Stimulated activated CD4-positive, alpha-beta T cell treated with anti-CD3 and anti-CD28 coated beads, Interleukin-1b, Interleukin-23, amount 100 ng/mL, for 4 hours (primary cell): ENCODE data around the gene CMTM1.

Experiments used
- DNase-seq, 2 donors: peaks; one replicate each; pipeline ENCODE4 v3.0.0-alpha.2; 2020; ENCODE audit warnings: low read depth in 2 of 2

Gene CMTM1

DNA sequence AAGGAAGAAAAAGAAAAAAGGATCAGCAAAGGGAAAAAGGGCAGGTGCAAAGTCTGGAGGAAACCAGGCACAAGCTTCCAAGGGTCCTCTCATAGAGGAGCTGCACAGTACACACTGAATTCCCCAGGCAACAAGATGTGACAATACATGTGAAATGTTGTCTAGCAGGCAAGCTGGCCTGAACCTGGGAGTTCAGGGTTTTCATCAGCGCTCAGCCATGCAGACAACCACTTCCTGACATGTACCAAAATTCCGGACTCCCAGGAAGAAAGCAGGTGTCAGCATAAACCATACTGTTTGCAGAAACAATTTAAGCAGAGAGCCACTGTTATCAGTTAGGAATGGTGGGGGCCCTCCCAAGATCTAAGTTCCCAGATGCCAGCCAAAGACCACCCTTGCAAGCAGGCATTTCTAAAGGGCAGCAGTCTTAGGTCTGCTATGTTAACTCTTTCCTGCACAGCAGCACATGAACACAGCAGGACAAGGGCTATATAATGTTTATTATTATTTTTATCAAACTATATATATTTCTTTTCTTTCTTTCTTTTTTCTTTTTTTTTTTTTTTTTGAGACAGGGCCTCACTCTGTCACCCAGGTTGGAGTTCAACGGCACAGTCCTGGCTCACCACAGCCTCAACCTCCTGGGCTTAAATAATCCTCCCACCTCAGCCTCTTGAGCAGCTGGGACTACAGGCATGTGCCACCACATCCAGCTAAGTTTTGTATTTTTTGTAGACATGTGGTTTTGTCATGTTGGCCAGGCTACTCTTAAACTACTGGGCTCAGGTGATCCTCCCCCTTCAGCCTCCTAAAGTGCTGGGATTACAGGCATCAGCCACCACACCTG is 26.4 kb upstream of the CMTM1 start:
- DNase-seq = no peak

DNA sequence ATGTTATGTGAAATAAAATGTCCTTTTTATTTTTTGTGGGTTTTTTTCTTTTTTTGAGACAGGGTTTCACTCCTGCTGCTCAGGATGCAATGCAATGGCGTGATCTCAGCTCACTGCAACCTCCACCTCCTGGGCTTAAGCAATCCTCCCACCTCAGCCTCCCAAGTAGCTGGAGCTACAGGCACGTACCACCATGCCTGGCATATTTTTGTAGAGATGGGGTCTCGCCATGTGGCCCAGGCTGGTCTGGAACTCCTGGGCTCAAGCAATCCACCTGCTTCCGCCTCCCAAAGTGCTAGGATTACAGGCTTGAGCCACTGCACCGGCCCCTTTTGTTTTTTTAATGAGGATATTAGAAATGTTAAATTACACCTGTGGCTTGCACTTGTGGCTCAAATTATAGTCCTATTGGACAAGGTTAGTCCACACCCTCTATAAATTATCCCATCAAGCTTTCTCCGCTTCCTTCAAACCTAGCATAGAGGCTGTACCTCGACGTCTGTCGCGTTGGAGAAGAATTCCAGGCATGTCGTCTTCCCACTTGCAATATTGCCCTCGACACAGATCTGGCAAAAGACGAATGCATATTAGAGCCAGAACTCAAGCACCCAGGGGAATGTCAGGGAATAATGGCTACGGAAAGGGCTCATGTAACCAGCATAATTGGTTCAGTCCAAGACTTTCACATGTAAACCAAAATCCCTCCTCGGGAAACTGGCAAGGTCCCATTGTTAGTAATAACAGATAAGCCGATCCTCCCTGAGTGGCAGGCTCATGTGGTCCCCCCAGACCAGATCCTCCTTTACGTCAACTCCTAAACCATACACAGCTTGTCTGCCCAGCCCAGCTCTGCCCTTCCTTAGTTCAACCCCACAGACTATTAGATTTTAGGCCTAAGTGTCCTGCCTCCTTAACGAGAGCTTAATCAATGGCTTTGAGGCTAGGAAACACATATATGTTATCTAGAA is 24.6 kb upstream of the CMTM1 start:
- no peak for DNase-seq

DNA sequence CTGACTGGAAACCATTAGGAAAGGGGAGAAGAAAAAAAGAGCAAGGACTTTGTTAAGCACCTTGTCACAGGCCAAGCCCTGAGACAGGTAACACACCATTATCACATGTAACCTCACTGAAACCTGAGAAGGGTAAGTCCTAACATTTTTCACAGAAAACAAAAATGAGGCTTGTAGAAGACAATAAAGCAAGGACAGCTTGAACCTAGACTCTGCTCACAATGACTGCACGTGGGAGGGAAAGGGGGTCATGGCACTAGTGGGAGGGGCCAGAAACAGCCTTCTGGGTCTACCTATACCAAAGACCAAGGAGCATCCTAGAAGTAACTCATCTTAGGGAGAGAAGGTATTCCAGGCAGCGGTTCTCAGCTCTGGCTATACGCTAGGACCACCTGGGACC is 23.8 kb upstream of the CMTM1 start:
- DNase-seq = no peak

DNA sequence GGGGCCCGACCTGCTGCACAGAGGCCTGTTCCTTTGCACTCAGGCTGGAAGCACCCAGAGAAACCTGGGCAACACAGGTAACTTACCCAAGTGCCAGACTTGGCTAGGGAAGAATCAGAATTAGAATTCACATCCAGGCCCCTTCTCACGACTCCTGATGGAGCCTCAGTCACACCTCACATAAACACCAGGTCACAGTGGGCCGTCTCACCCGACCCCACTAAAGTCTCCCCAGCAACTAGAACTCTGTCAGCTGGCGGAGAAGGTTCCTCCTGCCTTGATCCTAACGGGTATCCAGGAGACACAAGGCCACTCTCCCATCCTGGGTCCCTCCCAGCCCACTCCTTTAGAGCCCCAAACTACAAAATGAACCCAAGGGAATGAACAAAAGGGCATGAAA is 22.7 kb upstream of the CMTM1 start:
- DNase-seq = no peak

DNA sequence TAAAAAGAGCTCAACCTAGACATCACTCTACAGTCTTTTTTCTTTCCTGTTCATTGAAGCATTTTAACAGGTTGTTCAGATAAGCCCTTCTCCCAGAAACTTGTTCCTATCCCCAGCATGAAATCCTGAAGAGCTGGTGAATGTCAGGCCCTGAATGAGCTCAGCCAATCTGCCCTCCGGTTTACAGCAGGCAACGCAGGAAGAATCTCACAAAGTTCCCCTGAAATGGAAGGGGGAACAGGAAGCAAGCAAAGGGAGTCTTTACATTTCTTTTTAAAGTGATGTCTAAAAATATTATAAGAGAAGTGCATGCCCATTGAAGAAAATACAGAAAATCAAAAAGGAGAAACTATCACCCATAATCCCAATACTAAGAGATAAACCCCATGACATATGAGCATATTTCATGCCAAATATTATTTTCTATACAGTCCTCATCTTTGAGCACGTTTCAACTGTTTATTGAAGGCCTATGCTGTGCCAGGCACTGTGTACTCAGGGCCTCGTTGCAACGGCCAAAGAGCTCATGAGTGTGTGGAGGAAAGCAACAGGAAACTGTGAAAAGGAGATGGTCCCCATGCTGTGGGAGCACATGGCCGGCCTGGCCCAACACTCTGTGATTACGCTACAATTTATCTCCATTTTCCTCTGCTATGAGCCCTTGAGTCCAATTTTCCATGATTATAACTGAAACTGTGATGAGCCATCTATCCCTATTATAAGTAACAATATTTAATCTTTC is 22.1 kb upstream of the CMTM1 start:
- DNase-seq = no peak

DNA sequence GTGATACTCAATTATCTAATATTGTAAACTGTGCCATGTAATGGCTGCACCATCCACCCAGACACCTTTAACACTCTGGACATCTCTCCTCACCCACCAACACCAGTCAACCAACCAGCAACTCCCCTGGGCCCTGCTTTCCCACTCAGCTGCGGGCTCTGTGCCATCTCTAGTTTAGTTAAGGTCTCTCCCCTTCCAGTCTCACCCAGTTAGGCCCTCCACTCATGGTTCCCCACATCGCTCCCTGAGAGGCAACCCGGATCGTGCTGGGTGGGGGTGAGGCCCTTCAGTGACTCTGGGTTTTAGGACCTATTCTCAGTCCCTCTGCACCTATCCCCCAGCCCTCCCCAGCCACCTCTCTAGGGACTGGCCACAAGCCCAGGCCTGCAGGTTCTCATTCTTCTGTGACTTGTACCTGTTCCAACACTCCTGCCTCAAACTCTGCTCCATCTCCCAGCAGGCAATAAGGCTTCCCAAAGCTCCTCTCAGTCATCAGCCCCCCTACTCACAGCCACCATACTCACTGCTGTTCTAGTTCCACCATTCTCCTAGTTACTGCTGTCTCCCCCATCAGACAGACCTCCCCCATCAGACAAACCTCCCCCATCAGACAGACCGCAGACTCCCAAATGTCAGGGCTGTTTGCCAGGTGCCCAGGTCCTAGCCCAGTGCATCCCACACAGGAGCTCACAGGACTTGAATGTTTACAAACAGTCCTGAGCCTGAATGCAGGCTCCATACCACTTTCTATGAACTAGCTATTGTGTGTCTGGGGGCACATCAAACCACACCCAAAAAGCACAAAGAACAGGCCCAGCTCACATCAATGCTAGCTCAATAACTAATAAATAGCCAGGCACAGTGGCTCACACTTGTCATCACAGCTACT is 18.9 kb upstream of the CMTM1 start:
- DNase-seq = no peak

DNA sequence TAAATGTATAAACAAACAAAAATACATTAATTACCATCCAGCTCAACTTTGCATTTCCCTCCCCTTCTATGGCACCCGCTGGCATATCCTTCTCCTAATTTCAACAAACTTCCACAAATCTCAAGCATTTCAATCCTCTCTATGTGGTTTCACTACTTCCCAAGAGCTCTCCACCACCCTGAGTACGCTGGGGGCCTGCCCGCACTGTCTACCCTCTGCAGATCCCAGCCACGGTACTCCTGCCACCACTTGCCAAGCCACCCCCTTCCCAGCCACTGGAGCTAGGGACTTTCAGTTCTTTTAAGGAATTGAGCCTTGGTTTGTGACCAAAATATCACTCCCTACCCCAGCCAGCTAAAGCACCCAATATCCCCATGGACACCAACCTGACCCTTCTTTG is 18.2 kb upstream of the CMTM1 start:
- DNase-seq = no peak

DNA sequence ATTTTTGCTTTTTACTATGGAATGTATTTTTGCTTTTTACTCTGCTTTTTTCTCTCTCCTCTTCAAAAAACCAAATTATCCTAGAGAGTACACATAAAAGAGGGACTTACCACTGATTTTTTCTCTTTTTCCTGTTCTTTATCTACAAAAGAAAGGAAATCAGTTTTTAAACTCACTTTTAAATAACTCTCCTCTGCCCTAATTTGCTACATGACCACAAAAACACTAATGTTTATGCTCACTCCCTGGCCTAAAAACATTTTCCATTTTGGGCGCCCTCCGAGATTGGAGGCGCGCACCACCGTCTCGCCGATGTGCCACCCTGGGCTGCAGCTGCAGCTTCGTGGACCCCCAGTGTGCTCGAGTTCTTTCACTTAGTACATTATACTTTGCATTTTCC is 17.4 kb upstream of the CMTM1 start:
- no peak for DNase-seq

DNA sequence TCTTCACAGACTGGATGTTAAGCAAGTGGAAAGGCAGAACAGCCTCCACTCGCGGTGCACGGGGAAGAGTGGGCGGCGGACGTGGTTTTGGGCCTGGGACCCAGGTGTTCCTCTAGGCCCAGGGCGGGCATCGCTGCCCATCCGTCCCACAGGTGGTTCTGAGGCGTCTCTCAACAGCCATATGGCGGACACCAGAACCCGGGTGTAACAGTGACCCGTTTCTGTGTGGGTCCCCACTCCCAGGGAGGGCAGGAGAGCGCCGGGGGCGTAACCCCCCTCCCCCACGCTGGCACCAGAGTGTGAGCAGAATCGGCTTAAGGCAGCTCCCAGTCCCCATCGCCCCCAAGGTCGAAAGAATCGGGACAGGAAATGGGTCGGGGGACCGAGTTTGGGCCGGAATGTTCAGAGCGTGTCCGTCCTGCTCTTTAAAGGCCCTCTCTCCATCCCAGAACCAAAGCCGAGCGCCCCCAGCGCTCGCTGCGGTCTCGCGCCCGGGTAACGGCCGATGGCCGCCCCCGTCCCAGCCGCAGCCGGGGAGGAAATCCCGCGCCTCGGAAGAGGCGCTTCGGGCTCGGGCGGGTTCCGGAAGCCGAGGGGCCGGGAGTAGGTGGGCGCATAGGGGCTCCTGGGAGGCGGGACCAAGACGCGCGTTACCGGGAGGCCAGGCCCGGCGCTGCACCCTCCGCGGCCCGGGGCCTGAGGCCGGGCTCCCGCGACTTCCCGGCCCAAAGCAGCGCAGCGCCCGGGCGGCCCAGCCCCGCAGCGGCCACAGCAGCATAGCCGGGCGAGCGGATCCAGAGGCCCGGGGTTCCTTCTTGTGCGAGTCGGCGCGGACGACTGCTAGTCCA is 16.7 kb upstream of the CMTM1 start, which contains the start of gene TK2:
TK2 (minus strand) TSS at position 839 of the 848 bp plus-strand sequence; CDS start at position 778, 61 bp downstream.
- DNase-seq = peak; percentile 43 to 65

DNA sequence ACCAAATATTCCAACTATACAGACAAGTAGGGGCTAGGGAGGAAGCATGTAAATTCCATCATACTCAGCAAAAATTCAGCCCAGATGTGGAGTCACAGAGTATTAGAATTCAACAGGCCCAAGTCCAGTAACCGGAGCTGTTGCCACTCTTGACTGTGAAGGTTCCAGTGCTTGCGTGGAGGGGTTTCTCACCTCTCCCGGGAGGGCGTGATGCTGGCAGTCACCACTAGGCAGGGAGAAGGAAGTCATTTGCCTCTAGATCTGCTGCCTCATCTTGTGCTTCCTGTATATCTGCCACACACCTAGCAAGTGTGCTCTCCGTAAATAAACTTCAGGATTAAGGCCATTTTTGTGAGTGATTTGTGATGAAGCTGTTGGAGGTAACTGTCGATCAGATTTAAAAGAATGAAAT is 14.9 kb upstream of the CMTM1 start:
- DNase-seq = peak; percentile 23 to 32

DNA sequence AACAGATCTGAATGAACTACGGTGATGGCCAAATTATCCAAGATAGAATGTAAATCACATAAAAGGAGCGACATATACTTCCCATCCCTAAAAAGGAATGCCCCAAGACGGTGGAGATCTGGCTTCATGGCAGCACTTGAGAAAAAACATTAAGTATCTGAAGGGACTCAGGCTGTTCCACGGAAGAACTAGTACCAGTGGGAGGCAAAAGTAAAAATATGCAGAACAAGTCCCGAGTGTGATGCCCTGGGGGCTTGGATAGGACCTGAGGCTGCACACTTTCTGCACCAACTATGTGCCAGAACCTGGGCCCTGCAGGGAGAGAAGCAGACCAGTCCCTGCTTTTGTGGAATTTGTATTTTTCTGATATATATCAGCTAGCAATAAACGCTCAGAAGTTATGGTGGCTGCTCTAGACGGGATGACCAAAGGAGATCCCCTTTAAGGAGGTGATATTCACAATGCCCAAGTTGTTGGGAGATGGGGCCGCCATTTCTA is 14.4 kb upstream of the CMTM1 start:
- DNase-seq = no peak

DNA sequence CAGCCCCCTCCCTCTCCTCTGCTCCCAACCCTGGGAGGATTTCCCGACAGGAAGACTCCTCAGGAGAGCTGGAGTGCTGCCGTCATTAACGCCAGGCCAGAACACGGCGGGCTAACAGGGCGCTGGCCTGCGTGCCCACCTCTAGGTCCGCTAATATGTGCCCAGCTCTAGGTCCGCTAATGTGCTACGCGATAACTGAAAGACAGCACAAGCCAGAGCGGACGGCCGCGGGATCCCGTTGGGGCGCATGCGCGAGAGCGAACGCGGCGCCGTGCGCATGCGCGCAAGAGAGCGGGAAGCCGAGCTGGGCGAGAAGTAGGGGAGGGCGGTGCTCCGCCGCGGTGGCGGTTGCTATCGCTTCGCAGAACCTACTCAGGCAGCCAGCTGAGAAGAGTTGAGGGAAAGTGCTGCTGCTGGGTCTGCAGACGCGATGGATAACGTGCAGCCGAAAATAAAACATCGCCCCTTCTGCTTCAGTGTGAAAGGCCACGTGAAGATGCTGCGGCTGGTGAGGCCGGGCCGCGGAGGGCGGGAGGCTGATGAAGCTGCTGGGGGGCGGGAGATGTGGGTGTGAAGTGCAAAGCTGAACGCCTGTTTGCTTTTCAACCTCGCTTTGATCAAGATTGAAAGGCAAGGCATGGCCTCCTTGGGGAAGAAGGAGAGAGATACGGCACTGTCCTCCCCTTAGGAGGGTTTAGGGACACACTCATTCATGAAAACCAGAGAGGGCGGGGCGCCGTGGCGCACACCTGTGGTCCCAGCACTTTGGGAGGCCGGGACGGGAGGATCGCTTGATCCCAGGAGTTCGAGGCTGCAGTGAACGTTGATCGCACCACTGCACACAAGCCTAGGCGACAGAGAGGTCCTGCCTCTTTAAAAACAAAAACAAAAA is 13.7 kb upstream of the CMTM1 start, which contains the start of gene CKLF:
CKLF (plus strand) TSS at position 291 of the 892 bp plus-strand sequence; CDS start at position 431, 140 bp downstream.
- DNase-seq = peak; percentile 85

DNA sequence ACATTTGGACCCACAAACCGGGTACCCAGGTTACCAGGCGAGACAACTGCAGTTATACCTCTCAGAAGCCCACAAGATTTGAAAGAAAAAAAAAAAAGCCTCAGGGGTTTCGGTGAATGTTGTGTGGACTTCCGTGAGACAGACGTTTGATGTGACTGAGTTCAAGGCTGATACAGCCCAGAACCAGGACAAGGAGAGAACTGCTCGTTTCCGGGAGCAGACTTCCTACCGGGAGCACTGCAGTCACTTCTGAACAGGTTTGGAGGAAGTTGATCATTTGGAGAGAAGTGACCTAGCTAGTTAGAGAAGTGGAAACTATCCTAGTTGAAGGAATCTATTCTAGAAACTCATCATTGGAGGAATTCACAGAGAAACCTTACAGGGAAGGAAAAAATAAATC is 13.0 kb upstream of the CMTM1 start:
- DNase-seq = no peak

DNA sequence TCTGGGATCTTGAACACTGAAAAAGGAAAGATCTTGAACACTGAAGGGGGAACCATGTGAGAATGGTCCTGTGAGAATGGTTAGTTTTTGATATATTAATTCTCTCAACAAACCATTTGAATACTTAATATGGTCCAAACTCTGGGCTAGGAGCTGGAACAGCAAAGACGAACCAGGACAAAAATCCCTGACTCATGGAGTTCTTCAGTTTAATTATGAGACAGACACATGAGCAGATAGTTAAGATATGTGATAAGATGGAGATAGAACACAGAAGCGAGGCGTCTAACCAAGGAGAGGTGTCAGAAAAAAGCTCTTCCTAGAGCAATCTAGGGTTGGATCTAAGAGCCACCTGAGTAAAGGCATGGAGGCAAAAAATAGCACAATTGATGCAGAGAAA is 12.2 kb upstream of the CMTM1 start:
- no peak for DNase-seq

DNA sequence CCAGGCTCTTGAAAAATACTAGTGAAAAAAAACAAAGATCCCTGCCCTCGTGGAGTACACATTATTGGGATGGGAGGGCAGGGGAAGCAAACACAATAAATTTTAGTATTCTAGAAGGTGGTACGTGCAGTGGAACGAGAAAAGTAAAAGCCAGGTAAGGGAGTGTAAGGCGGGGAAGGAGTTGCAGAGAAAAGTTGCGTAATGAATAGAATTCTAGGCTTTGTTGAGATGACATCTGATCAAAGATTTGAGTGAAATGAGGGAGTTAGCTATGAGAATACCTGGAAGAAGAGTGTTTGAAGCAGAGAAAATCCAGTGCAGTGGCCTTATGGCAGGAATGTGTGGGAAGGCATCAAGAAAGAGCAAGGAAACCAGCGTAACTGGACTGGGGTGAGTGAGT is 11.7 kb upstream of the CMTM1 start:
- DNase-seq = no peak

DNA sequence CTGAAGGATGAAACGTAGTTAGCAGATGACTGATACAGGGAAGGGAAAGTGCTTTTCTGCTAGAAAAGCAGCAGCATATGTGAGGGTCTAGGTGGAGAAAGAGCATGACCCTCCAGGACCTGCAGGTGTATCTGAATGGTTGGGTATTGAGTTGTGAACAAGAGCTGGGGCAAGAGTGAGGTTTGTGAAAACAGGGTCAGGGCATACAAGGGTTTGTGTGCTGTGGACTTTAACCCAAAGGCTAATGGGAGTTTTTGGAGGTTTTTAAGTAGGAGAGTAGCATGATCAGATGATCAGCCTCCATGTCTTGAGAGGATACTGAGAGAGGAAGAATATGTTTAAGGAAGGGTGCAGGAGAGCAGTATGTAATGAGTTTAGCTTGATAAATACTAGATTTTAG is 6.1 kb upstream of the CMTM1 start:
- DNase-seq = no peak

DNA sequence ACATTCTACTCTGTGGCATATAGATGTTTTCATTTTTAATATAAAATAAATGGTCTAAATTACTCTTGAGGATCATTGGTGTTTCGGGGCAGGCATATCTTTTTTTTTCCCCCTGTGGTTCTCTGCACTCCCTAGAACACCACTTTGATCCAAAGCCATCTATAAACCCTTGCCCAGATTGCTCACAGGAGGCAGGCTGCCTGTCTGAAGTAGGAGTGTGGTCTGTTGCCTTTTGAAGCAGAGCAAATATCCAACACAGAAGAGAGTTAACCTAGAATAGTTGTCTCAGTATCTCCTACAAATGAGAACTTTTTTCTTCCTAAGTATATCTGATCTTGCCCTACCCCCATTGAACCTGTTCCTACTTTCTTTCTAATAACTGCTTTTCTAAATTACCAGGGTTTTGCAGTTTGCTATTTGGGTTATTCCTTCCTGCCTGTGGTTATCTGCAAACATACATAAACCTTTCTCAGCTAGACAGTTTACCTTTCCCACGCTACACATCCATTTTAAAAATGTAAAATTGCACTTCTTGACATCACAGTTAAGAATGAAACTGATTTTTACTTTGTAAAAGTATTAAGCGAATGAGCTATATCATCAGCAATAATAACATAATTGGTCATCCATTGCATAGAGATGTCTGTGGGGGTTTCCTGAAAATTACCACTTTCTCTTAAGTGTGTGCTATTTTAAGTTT is 4.7 kb upstream of the CMTM1 start:
- DNase-seq = no peak

DNA sequence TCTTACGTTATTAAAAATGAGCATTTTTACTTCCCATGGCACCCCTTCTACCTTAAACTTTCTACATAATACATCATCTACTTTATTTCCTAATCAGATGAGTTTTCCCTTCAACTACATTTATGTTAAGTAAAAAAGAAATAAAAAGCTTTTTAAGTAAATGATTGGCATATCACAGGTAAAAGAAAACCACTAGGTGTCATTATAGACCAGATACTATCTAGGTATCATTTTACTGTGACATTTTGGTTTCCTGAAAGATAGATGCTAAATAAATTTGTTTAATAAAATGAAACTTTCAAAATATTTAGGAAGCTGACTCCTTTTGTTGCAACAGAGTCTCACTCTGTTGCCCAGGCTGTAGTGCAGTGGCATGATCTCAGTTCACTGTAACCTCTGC is 3.8 kb upstream of the CMTM1 start:
- no peak for DNase-seq
